GM12878 (cell line): ENCODE results near the gene ACAD11. TPM values are rescaled to one million over a fixed set of nuclear protein-coding genes. Genes with fewer than 3 reads are reported as not detected.

Experiments
- BCL3 ChIP-seq: IDR thresholded peaks from 2 replicates; pipeline ENCODE4 v1.6.1; 2011; ENCODE audit warnings: borderline replicate concordance, low read depth, mild to moderate bottlenecking, moderate library complexity, low read length; ENCODE audit not compliant: insufficient read depth, poor library complexity, severe bottlenecking
- BCLAF1 ChIP-seq: fragments of 450-650 bp; IDR thresholded peaks from 2 replicates; pipeline ENCODE4 v1.6.1; 2017; ENCODE audit warnings: antibody characterized with exemption, mild to moderate bottlenecking, moderate library complexity
- BRCA1 ChIP-seq: IDR thresholded peaks from 2 replicates; pipeline ENCODE4 v1.6.1; 2011; ENCODE audit warnings: low read depth, low read length, improper control_type of control experiment
- ETV6 ChIP-seq, 2 experiments: fragments of 450-650 bp in 1 of 2; IDR thresholded peaks in 1 of 2; conservative IDR thresholded peaks in 1 of 2; 2 replicates each; pipeline ENCODE4 v1.6.1; 2014; ENCODE audit warnings: antibody characterized with exemption in 1 of 2, borderline replicate concordance in 1 of 2, low read depth in 1 of 2, mild to moderate bottlenecking in 1 of 2, moderate library complexity in 1 of 2
- HDAC6 ChIP-seq: fragments of 200-600 bp; sonication (generic); IDR thresholded peaks from one replicate; pipeline ENCODE4 v1.8.0; 2017; ENCODE audit warnings: antibody characterized with exemption; ENCODE audit not compliant: unreplicated experiment
- KDM1A ChIP-seq: fragments of 200-600 bp; sonication (generic); IDR thresholded peaks from 2 replicates; pipeline ENCODE4 v1.6.1; 2016; ENCODE audit warnings: borderline replicate concordance
- SPI1 ChIP-seq: IDR thresholded peaks from 2 replicates; pipeline ENCODE4 v1.6.1; 2011; ENCODE audit warnings: low read depth, mild to moderate bottlenecking, low read length, moderate library complexity, borderline replicate concordance; ENCODE audit not compliant: insufficient read depth
- SREBF2 ChIP-seq: IDR thresholded peaks from 2 replicates; pipeline ENCODE4 v1.6.1; 2012; ENCODE audit warnings: mild to moderate bottlenecking, low read length
- TCF3 ChIP-seq: IDR thresholded peaks from 2 replicates; pipeline ENCODE4 v1.6.1; 2012; ENCODE audit warnings: low read depth, mild to moderate bottlenecking, low read length, borderline replicate concordance; ENCODE audit not compliant: insufficient read depth
- YBX1 ChIP-seq: fragments of 450-650 bp; IDR thresholded peaks from 2 replicates; pipeline ENCODE4 v1.6.1; 2016; ENCODE audit warnings: antibody characterized with exemption
- ZNF24 ChIP-seq: fragments of 450-650 bp; IDR thresholded peaks from 2 replicates; pipeline ENCODE4 v1.6.1; 2017; ENCODE audit warnings: antibody characterized with exemption, mild to moderate bottlenecking
- ZNF384 ChIP-seq: IDR thresholded peaks from 2 replicates; pipeline ENCODE4 v1.6.1; 2012; ENCODE audit warnings: low read depth, mild to moderate bottlenecking, low read length, improper control_type of control experiment, borderline replicate concordance
- polyA plus RNA-seq, 11 experiments: library from polyadenylated mRNA; depleted of rRNA in 4 of 11; unstranded in 6 of 11; stranded (reverse) in 5 of 11; fragments of >200 nt; fragmentation: Nextera tagmentation in 4 of 11; fragmentation: Illumina TruSeq in 1 of 11; extraction: Ambion mirVana in 4 of 11; extraction: Trizol in 1 of 11; gene quantifications; 1 replicate in 1 of 11; 2 replicates in 10 of 11; pipeline versions ENCODE4 v1.2.1 to v1.2.3, GENCODE V29; 2011 to 2016; ENCODE audit warnings: inconsistent platforms in 2 of 11, missing spikeins in 2 of 11, low read depth in 1 of 11
- total RNA-seq, 4 experiments: library from RNA; depleted of rRNA in 3 of 4; stranded (reverse); fragments of >200 nt in 3 of 4; fragmentation: Illumina TruSeq in 1 of 4; extraction: Trizol in 1 of 4; gene quantifications; 2 replicates each; pipeline versions ENCODE4 v1.2.1 to v1.2.3, GENCODE V29; 2013 to 2021
- TF ChIP-seq, protein P1 (sequence below): fragments of 450-650 bp; IDR thresholded peaks from 2 replicates; pipeline ENCODE4 v1.6.1; 2018; ENCODE audit warnings: mild to moderate bottlenecking, low read depth, moderate library complexity; ENCODE audit not compliant: partially characterized antibody
- TF ChIP-seq, protein P2 (sequence below): fragments of 450-650 bp; formaldehyde crosslinking; IDR thresholded peaks from 2 replicates; pipeline ENCODE4 v1.5.0; 2022; ENCODE audit warnings: mild to moderate bottlenecking, missing genetic modification characterization
- TF ChIP-seq, protein P3 (sequence below): fragments of 450-650 bp; IDR thresholded peaks from 2 replicates; pipeline ENCODE4 v1.6.1; 2016; ENCODE audit warnings: mild to moderate bottlenecking

The ACAD11 gene
- total and polyA plus RNA-seq, 10 of the 15 experiments (the other 5 are each of a cell fraction or from before 2014, with no cell fraction given), result 2.4 to 15.9 (median 10.4) TPM

DNA sequence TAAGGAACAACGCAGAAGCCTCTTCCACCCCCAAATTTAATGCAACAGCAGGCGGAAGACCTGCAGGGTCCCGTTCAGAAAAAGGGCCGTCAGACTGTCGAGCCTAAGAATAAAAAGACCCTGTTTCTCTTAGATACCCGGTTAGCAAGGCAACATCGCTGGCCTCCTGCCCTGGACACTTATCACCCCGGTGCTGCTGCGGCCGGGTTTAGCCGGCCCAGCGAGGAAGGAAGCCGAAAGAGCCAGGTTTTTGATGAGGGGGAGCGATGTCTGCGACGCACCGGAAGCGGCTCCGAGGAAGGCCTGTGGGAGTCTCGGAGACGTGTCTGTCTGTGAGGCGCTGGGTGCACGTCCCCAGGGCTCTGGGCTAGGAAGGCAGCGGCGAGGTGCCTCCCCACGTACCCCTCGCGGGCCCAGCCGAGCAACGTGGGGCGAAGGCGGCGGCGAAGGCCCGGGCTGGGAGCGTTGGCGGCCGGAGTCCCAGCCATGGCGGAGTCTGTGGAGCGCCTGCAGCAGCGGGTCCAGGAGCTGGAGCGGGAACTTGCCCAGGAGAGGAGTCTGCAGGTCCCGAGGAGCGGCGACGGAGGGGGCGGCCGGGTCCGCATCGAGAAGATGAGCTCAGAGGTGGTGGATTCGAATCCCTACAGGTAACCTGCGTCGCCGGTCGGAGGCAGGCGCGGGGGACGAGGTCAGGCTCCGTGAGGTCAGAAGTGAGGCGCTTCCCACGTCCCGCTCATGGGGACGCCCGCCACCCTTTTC is 622 bp upstream of the ACAD11 start, which contains the start of gene UBA5 (continued):
- TF ChIP-seq ZNF24, result no peak
- no peak for TF ChIP-seq BCL3
- TF ChIP-seq ETV6 (conservative IDR thresholded peaks at IDR 0.05 in 1 of 2, IDR thresholded peaks at IDR 0.05 in 1 of 2; ENCODE audit: borderline replicate concordance in 1 of 2, low read depth in 1 of 2), result no peak; a peak in 1 of 4 replicates
- no peak for TF ChIP-seq YBX1
- no peak for TF ChIP-seq HDAC6
- TF ChIP-seq, protein P1, sequence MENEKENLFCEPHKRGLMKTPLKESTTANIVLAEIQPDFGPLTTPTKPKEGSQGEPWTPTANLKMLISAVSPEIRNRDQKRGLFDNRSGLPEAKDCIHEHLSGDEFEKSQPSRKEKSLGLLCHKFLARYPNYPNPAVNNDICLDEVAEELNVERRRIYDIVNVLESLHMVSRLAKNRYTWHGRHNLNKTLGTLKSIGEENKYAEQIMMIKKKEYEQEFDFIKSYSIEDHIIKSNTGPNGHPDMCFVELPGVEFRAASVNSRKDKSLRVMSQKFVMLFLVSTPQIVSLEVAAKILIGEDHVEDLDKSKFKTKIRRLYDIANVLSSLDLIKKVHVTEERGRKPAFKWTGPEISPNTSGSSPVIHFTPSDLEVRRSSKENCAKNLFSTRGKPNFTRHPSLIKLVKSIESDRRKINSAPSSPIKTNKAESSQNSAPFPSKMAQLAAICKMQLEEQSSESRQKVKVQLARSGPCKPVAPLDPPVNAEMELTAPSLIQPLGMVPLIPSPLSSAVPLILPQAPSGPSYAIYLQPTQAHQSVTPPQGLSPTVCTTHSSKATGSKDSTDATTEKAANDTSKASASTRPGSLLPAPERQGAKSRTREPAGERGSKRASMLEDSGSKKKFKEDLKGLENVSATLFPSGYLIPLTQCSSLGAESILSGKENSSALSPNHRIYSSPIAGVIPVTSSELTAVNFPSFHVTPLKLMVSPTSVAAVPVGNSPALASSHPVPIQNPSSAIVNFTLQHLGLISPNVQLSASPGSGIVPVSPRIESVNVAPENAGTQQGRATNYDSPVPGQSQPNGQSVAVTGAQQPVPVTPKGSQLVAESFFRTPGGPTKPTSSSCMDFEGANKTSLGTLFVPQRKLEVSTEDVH, result peak; percentile 95
- TF ChIP-seq SREBF2, result no peak; the same call in 1 of the 2 replicates
- TF ChIP-seq SPI1, result no peak
- TF ChIP-seq KDM1A, result no peak
- TF ChIP-seq, protein P2, sequence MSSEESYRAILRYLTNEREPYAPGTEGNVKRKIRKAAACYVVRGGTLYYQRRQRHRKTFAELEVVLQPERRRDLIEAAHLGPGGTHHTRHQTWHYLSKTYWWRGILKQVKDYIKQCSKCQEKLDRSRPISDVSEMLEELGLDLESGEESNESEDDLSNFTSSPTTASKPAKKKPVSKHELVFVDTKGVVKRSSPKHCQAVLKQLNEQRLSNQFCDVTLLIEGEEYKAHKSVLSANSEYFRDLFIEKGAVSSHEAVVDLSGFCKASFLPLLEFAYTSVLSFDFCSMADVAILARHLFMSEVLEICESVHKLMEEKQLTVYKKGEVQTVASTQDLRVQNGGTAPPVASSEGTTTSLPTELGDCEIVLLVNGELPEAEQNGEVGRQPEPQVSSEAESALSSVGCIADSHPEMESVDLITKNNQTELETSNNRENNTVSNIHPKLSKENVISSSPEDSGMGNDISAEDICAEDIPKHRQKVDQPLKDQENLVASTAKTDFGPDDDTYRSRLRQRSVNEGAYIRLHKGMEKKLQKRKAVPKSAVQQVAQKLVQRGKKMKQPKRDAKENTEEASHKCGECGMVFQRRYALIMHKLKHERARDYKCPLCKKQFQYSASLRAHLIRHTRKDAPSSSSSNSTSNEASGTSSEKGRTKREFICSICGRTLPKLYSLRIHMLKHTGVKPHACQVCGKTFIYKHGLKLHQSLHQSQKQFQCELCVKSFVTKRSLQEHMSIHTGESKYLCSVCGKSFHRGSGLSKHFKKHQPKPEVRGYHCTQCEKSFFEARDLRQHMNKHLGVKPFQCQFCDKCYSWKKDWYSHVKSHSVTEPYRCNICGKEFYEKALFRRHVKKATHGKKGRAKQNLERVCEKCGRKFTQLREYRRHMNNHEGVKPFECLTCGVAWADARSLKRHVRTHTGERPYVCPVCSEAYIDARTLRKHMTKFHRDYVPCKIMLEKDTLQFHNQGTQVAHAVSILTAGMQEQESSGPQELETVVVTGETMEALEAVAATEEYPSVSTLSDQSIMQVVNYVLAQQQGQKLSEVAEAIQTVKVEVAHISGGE, result peak; percentile 90
- no peak for TF ChIP-seq BCLAF1
- TF ChIP-seq, protein P3, sequence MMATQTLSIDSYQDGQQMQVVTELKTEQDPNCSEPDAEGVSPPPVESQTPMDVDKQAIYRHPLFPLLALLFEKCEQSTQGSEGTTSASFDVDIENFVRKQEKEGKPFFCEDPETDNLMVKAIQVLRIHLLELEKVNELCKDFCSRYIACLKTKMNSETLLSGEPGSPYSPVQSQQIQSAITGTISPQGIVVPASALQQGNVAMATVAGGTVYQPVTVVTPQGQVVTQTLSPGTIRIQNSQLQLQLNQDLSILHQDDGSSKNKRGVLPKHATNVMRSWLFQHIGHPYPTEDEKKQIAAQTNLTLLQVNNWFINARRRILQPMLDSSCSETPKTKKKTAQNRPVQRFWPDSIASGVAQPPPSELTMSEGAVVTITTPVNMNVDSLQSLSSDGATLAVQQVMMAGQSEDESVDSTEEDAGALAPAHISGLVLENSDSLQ, result peak; percentile 73
- no peak for TF ChIP-seq BRCA1
- no peak for TF ChIP-seq ZNF384
- no peak for TF ChIP-seq TCF3
